ENCODE data around the gene HSPA1L. TPM values are rescaled to one million over a fixed set of nuclear protein-coding genes. Genes with fewer than 3 reads are reported as not detected.
"Not testable (repeated sequence)": the region's sequence is repeated elsewhere in the genome, so short reads cannot be mapped to it uniquely, and the experiment has no call there.

HSPA1L gene
- not detected for polyA plus RNA-seq (2012; ENCODE audit: insufficient read depth, insufficient read length)

DNA sequence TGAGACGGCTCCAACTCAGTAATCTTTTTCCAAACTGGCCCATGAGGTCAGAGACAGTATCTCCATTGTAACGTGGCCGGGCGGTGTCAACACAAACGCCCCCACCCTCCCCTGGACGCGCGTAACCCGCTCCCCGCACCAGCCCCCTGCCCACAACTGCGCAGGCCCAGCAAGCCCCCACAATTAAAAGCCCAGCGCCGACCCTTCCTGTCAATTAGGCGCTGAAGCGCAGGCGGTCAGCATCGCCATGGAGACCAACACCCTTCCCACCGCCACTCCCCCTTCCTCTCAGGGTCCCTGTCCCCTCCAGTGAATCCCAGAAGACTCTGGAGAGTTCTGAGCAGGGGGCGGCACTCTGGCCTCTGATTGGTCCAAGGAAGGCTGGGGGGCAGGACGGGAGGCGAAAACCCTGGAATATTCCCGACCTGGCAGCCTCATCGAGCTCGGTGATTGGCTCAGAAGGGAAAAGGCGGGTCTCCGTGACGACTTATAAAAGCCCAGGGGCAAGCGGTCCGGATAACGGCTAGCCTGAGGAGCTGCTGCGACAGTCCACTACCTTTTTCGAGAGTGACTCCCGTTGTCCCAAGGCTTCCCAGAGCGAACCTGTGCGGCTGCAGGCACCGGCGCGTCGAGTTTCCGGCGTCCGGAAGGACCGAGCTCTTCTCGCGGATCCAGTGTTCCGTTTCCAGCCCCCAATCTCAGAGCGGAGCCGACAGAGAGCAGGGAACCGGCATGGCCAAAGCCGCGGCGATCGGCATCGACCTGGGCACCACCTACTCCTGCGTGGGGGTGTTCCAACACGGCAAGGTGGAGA is at the start of gene HSPA1L, which contains the start of gene HSPA1A:
Gene HSPA1L, minus strand, starts transcription at position 259 of the 814 bp plus-strand sequence. CDS start 3,311 bp downstream, outside the sequence.
Gene HSPA1A, plus strand, starts transcription at position 519 of the 814 bp plus-strand sequence. Its CDS starts 214 bp downstream, at position 733.
- H3K4me3 ChIP-seq (ENCODE audit: low read length): no peak within 1 kb of the TSS
- no peak for DNase-seq (ENCODE audit: low read depth, low spot score)

DNA sequence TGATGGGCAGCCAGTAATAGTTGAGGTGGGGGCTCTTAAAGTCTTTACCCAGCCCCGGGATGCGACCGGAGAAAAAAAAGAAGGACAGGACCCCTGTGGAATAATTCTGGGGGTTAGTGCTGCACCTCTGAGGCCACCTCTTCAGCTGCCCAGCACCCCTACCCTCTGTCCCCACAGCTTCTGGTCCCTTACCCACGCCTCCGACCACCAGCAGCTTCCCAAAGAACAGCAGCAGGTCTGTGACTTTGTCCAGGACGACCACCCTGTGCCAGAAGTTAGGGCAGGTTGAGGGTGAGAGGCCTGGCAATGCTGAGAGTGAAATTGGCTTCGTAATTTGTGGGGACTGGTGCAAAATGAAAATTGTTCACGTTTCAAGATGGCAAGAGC is 49.7 kb upstream of the HSPA1L start:
- H3K4me3 ChIP-seq (ENCODE audit: low read length): no peak overlapping the region
- DNase-seq (ENCODE audit: low read depth, low spot score): no peak

DNA sequence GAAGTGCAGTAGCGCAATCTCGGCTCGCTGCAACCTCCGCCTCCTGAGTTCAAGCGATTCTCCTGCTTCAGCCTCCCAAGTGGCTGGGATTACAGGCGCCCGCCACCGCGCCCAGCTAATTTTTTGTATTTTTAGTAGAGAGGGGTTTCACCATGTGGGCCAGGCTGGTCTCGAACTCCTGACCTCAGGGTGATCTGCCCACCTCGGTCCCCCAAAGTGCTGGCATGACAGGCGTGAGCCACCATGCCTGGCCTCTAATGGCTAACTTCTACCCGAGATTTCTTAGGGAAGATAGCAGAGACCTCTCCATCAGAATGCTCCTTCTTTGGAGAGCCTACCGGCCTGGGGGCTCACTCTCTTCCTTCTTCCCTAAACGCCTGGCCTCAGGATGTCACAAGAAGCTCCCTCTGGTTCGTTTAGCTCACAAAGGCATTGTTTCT is 49.1 kb upstream of the HSPA1L start:
- peak overlapping the region; percentile 64 for H3K4me3 ChIP-seq (ENCODE audit: low read length)
- DNase-seq (ENCODE audit: low read depth, low spot score): not testable (repeated sequence)

DNA sequence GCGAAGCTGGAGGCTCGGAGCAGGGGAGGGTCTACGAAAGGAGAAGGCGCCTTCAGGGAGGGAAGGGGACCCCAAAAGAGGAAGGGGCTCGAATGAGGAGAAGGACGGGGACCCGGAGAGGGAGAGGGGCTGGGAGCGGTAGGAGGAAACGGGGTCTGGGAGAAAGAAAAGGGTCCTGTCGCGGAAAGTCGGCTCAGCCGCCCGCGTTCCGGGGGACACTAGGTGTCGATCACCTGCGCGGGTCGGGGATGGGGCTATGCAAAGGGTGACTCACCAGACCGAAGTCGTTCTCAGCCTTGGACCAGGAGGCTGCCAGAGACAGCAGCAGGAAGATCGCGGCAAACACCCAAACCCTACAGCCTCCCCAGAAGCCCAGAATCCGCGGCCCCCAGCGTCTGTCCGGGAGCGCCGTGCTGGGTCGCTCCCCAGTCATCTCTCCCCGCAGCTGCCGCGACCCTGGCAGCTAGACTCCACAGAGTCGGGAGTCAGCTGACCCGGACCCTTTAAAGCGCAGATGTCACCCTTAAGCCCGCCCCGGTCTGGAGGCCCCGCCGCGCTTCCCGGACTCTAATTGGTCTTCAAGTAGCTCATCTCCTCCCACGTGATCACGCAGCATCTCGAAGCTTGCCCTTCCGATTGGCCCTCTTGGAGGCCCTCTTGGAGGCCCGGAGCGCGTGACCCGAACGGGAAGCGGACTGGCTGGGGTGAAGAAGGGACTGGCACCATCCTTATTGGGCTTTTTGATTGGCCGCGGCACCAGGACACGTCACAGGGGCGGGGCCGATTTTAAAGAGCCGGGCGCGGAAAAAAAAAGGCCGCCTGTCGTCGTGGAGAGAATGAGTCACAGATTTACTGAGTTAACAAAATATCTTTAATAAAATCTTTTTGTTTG is 47.5 kb upstream of the HSPA1L start, which contains the start of gene NEU1:
Gene NEU1, minus strand, starts transcription at position 478 of the 892 bp plus-strand sequence. Its CDS starts 45 bp downstream, at position 433.
- DNase-seq (ENCODE audit: low read depth, low spot score): peak; percentile 100
- peak within 1 kb of the TSS; percentile 69 for H3K4me3 ChIP-seq (ENCODE audit: low read length)

DNA sequence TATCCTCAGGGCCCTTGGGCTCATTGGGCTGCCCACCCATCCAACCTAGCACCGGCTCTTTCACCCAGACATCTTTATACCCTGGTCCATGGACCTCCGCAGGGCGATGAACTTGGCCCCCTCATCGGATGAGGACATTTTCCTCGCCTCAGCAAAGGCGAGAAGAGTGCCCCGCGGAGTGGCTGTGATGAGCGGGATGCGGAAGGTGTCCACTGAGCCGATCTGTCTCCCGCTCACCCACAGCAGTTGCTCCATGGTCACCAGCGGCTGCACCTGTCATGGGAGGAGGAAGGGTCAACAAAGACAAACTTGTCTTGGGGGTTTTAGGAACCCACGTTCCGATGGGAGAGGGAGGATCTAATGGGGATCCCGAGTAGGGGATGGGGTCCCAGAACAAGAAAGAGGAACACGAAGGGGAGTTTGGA is 46.8 kb upstream of the HSPA1L start:
- H3K4me3 ChIP-seq (ENCODE audit: low read length): peak overlapping the region; percentile 69
- DNase-seq (ENCODE audit: low read depth, low spot score): no peak

DNA sequence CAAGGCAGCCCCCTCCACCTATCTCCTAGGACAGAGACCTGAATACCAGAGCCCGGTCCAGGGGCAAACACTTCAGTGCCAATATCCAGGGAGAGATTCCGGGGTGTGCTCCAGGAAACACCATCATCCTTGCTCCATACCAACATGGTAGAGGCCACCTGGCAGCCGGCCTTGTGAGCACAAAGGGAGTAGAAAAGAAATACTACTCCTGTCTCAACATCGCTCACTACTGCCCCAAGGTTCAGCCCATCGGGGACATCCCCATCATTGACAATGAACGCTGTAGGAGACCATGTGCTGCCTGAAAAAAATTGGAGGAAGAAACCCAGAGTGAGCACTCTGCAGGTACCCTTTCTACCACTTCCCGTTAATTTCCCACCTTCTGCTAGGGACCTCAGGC is 46.1 kb upstream of the HSPA1L start:
- no peak overlapping the region for H3K4me3 ChIP-seq (ENCODE audit: low read length)
- no peak for DNase-seq (ENCODE audit: low read depth, low spot score)

DNA sequence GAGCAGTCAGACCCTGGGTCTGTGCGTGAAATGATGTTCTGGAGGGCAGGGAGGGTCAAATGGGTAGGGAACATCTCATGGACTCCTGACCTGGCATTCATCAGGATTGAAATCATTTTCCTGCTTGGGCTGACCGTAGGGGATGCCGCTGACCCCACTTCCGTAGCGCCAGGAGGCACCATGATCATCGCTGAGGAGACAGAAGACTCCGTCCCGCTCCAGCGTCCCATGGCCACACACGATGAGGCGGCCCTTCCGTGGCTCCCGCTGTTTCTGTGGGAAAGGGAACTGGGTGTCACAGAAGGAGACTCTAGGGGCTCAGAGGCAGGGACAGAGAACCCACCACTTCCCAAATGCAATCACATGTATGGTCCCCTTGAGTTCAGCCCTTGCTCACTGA is 45.3 kb upstream of the HSPA1L start:
- no peak overlapping the region for H3K4me3 ChIP-seq (ENCODE audit: low read length)
- no peak for DNase-seq (ENCODE audit: low read depth, low spot score)

DNA sequence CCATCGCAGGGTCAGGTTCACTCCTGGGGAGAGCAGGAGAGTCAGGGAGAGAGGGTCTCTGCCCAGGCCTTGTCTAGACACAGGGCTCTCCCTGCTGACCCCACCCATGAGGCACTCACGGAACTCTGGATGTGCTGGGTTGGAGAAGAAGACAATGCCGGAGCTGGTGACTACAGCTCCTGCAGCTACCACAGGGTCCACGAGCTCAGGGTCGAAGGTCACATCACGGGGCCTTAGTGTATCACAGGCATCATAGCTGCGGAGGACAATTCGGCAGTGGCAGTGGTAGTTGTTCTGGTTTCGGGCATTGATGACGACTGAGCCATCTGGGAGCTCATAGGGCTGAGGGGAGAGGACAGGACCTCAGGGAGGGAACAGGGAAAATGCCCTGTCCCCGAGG is 44.8 kb upstream of the HSPA1L start:
- DNase-seq (ENCODE audit: low read depth, low spot score): no peak
- no peak overlapping the region for H3K4me3 ChIP-seq (ENCODE audit: low read length)

DNA sequence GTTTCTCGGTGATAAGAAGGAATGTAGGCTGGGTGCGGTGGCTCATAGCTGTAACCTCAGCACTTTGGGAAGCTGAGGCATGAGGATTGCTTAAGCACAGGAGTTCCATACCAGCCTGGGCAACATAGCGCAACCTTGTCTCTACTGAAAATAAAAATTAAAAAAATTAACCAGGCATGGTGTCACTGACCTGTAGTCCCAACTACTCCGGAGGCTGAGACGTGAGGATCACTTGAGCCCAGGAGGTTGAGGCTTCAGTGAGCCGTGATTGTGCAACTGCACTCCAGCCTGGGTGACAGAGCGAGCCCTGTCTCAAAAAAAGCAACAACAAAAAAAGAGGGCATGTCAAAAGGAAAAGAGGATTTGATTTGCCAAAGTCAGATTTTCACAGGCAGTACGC is 43.6 kb upstream of the HSPA1L start:
- no peak for DNase-seq (ENCODE audit: low read depth, low spot score)
- H3K4me3 ChIP-seq (ENCODE audit: low read length): no peak overlapping the region

DNA sequence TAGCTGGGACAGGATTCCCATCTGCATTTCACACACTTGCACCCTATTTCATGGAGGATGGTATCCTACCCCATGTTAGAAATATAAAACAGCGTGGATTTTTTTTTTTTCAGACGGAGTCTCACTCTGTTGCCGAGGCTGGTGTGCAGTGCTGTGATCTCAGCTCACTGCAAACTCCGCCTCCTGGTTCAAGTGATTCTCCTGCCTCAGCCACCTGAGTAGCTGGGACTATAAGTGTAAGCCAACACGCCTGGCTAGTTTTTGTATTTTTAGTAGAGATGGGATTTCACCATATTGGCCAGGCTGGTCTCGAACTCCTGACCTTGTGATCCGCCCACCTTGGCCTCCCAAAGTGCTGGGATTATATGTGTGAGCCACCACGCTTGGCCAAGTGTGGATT is 42.7 kb upstream of the HSPA1L start:
- H3K4me3 ChIP-seq (ENCODE audit: low read length); DNase-seq (ENCODE audit: low read depth, low spot score): not testable (repeated sequence)

DNA sequence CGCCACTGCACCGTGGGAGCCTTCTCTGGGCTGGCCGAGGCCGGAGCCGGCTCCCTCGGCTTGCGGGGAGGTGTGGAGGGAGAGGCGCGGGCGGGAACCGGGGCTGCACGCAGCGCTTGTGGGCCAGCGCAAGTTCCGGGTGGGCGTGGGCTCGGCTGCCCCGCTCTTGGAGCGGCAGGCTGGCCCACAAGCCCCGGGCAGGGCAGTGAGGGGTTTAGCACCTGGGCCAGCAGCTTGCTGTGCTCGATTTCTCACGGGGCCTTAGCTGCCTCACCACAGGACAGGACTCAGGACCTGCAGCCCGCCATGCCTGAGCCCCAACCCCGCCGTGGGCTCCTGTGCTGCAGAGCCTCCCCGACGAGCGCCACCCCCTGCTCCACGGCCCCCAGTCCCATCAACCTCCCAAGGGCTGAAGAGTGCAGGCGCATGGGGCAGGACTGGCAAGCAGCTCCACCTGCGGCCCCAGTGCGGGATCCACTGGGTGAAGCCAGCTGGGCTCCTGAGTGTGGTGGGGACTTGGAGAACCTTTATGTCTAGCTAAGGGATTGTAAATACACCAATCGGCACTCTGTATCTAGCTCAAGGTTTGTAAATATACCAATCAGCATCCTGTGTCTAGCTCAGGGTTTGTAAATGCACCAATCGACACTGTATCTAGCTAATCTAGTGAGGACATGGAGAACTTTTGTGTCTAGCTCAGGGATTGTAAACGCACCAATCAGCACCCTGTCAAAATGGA is 37.1 kb upstream of the HSPA1L start:
- not testable (repeated sequence) for DNase-seq (ENCODE audit: low read depth, low spot score); H3K4me3 ChIP-seq (ENCODE audit: low read length)

DNA sequence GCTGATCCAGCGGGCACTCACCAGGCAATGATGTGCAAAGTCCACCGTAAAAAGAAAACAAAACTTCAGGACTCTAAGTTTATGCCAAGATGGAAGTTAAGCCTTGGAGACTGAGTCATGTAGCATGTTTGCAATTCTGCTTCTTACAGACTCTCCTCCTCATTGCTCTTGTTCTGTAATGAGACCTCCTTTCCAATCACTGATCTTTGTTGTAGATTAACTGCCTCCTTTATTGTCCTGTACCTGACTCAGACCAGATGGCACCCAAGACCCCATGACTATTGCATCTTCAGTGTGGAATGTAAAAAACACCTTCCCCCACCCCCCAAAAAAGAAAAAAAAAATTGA is 36.4 kb upstream of the HSPA1L start:
- no peak for DNase-seq (ENCODE audit: low read depth, low spot score)
- H3K4me3 ChIP-seq (ENCODE audit: low read length): no peak overlapping the region

DNA sequence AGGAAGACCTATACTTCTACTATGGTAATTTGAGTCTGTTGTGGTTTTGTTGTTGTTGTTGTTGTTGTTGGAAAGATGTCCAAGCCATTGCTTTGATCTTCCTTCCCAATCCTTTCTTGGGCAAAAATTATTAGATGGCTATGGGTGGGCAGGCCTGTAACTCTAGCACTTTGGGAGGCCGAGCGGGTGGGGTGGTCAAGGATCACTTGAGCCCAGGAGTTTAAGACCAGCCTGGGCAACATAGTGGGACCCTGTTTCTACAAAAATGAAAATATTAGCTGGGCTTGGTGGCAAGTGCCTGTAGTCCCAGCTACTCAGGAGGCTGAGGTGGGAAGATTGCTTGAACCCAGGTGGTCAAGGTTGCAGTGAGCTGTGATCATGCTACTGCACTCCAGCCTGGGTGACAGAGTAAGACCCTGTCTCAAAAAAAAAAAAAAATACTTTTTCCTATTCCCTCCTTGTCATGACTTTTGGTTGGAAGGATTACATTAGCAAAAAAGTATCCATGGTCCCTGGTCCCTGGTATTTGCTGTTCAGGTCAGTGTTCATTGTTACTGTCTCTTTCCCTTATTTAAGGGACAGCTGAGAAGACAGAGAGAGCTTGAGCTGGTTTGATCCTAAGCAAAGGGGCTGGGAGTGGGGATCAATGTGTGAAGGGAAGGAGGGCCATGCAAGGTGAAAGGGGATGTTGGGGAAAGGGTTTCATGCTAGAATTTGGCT is 35.8 kb upstream of the HSPA1L start:
- no peak for DNase-seq (ENCODE audit: low read depth, low spot score)

DNA sequence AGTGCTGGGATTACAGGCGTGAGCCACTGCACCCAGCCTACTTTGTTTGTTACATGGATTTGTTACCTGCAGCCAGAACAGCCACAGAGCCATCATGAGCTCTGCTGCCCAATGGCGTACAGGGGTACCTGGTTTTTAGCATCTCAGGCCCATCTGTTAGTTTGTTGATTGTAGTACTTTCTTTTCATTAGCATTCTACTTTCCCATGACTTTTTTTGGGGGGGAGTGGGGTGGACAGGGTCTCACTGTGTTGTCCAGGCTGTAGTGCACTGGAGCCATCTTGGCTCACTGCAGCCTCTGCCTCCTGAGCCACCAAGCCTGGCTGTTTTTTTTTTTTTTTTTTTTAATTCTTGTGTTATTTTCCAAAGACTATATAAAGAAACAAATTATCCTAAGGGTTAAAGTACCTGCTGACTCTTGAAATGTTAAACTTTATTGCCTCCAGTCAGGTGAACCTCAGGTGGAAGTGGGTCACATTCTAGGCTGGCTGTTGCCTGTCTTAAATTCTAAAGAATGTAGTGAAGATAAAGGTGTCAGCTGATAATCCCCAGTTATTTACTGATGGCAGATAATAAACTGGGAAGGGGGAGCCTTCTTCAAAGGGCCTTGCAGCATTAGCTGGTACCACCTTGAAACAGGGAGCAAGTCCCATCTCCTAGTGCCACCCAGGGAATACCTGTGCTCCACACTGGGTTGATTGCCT is 32.3 kb upstream of the HSPA1L start:
- no peak overlapping the region for H3K4me3 ChIP-seq (ENCODE audit: low read length)
- DNase-seq (ENCODE audit: low read depth, low spot score): no peak

More for the DNA sequence above, 35.8 kb upstream of the HSPA1L start:
- no peak overlapping the region for H3K4me3 ChIP-seq (ENCODE audit: low read length)

DNA sequence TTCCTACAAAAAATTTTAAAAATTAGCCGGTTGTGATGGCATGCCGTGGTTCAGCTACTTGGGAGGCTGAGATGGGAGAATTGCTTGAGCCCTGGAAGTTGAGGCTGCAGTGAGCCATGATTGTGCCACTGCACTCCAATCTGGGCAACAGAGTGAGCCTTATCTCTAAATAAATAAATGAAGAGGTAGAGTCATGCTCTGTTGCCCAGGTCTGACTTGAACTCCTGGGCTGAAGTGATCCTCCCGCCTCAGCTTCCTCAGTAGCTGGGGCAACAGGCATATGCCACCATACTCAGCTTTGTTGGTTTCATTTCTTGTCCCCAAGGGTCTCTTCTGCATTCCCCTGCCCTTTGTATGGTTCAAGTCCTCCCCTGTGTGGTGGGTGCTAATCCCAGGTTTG is 29.4 kb upstream of the HSPA1L start:
- no peak for DNase-seq (ENCODE audit: low read depth, low spot score)
- no peak overlapping the region for H3K4me3 ChIP-seq (ENCODE audit: low read length)

DNA sequence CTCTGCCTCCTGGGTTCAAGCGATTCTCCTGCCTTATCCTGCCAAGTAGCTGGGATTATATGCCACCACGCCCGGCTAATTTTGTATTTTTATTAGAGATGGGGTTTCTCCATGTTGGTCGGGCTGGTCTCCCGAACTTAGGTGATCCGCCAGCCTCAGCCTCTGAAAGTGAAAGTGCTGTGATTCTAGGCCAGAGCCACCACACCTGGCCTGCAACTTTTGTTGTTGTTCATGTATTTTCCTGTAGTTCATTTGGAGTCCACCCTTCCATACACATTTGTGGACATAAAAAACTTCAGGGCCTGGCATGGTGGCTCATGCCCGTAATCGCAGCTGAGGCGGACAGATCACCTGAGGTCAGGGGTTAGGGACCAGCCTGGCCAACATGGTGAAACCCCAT is 27.0 kb upstream of the HSPA1L start:
- H3K4me3 ChIP-seq (ENCODE audit: low read length): no peak overlapping the region
- DNase-seq (ENCODE audit: low read depth, low spot score): no peak

DNA sequence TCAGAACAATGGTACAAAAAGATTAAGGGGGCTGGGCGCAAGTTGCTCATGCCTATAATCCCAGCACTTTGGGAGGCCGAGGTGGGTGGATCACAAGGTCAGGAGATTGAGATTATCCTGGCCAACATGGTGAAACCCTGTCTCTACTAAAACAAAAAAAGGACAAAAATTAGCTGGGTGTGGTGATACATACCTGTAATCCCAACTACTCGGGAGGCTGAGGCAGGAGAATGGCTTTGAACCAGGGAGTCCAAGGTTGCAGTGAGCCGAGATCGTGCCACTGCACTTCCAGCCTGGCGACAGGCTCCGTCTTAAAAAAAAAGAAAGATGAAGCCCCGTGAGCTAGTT is 24.7 kb upstream of the HSPA1L start:
- not testable (repeated sequence) for H3K4me3 ChIP-seq (ENCODE audit: low read length); DNase-seq (ENCODE audit: low read depth, low spot score)

DNA sequence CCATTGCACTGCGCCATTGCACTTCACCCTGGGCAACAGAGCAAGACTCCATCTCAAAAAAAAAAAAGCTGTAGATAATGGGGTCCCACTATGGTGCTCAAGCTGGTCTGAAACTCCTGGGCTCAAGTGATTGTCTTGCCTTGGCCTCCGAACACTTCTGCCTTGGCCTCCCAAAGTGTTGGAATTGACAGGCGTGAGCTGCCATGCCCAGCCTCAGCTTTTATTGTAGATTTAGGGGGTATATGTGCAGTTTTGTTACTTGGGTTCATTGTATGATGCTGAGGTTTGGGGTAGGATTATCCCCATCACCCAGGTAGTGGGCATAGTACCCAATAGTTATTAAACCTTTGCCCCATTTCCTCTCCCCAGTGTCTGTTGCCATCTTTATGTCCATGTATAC is 23.9 kb upstream of the HSPA1L start:
- DNase-seq (ENCODE audit: low read depth, low spot score): no peak
- H3K4me3 ChIP-seq (ENCODE audit: low read length): no peak overlapping the region
